ENCODE data around the gene CIROP.

- TF ChIP-seq CTCF (IDR thresholded peaks at IDR 0.05) (peak in 1 of 3 experiments; percentile 22), POLR2A (IDR thresholded peaks at IDR 0.05) (no peak)
Measured at GRCh38 chr14:23094666-23095195, 10.1 kb downstream of the CIROP start, which contains the start of gene ACIN1.

Data from testis (tissue), 2 donors.